Liver (tissue), 9 donors: Measurements from ENCODE around the gene GK. TPM values are rescaled to one million over a fixed set of nuclear protein-coding genes. Genes with fewer than 3 reads are reported as not detected.

Source experiments
- DNase-seq: peaks from one replicate; pipeline ENCODE4 v3.0.0-alpha.2; 2017; ENCODE audit warnings: low spot score
- H3K27ac ChIP-seq, 2 donors: one replicate each; pipeline ENCODE4 v1.7.0; 2013; ENCODE audit warnings: inconsistent platforms in 2 of 2, low read length in 2 of 2, control low read depth in 1 of 2, low read depth in 1 of 2, mild to moderate bottlenecking in 1 of 2
- H3K27me3 ChIP-seq, 4 donors: one replicate each; pipeline versions ENCODE4 v1.6.1 to v1.7.0; 2013; ENCODE audit warnings: low read length in 3 of 4, inconsistent platforms in 1 of 4, mild to moderate bottlenecking in 1 of 4, moderate library complexity in 1 of 4; ENCODE audit not compliant: control insufficient read depth in 4 of 4, insufficient read depth in 4 of 4
- H3K36me3 ChIP-seq, 4 donors: one replicate each; pipeline versions ENCODE4 v1.6.1 to v1.7.0; 2013; ENCODE audit warnings: low read length in 3 of 4, mild to moderate bottlenecking in 3 of 4, low read depth in 1 of 4, moderate library complexity in 1 of 4; ENCODE audit not compliant: control insufficient read depth in 4 of 4, insufficient read depth in 3 of 4
- H3K4me1 ChIP-seq, 4 donors: one replicate each; pipeline versions ENCODE4 v1.6.1 to v1.7.0; 2013; ENCODE audit warnings: low read length in 3 of 4, mild to moderate bottlenecking in 3 of 4, moderate library complexity in 1 of 4; ENCODE audit not compliant: control insufficient read depth in 4 of 4, insufficient read depth in 4 of 4
- H3K4me3 ChIP-seq, 3 donors: one replicate each; pipeline versions ENCODE4 v1.6.1 to v1.7.0; 2013; ENCODE audit warnings: low read length in 3 of 3, control low read depth in 1 of 3, low read depth in 1 of 3, mild to moderate bottlenecking in 1 of 3
- H3K9ac ChIP-seq, 2 donors: one replicate each; pipeline ENCODE4 v1.7.0; 2013; ENCODE audit warnings: low read length in 2 of 2, mild to moderate bottlenecking in 2 of 2, moderate library complexity in 2 of 2, control low read depth in 1 of 2, low read depth in 1 of 2
- H3K9me3 ChIP-seq, 4 donors: one replicate each; pipeline versions ENCODE4 v1.6.1 to v1.7.0; 2013; ENCODE audit warnings: low read length in 3 of 4; ENCODE audit not compliant: control insufficient read depth in 4 of 4
- EGR1 ChIP-seq, 2 donors: IDR thresholded peaks; 2 replicates each; pipeline ENCODE4 v1.6.1; 2016 to 2018; ENCODE audit warnings: antibody characterized with exemption in 2 of 2, low read depth in 2 of 2
- FOXA1 ChIP-seq: IDR thresholded peaks from 2 replicates; pipeline ENCODE4 v1.6.1; 2016; ENCODE audit warnings: antibody characterized with exemption
- FOXA2 ChIP-seq: IDR thresholded peaks from 2 replicates; pipeline ENCODE4 v1.6.1; 2016; ENCODE audit warnings: antibody characterized with exemption
- GABPA ChIP-seq, 2 donors: IDR thresholded peaks in 1 of 2; conservative IDR thresholded peaks in 1 of 2; 2 replicates each; pipeline ENCODE4 v1.6.1; 2016; ENCODE audit warnings: antibody characterized with exemption in 2 of 2, mild to moderate bottlenecking in 1 of 2, moderate library complexity in 1 of 2
- HNF4A ChIP-seq, 2 donors: conservative IDR thresholded peaks; 2 replicates each; pipeline ENCODE4 v1.6.1; 2016; ENCODE audit warnings: antibody characterized with exemption in 2 of 2, mild to moderate bottlenecking in 2 of 2
- HNF4G ChIP-seq: IDR thresholded peaks from 2 replicates; pipeline ENCODE4 v1.6.1; 2016; ENCODE audit warnings: antibody characterized with exemption
- JUND ChIP-seq, 2 donors: IDR thresholded peaks; 2 replicates each; pipeline ENCODE4 v1.6.1; 2016; ENCODE audit warnings: antibody characterized with exemption in 2 of 2
- NR2F2 ChIP-seq: IDR thresholded peaks from 2 replicates; pipeline ENCODE4 v1.6.1; 2016; ENCODE audit warnings: antibody characterized with exemption
- RAD21 ChIP-seq, 2 donors: IDR thresholded peaks; 2 replicates each; pipeline ENCODE4 v1.6.1; 2016; ENCODE audit warnings: antibody characterized with exemption in 2 of 2, mild to moderate bottlenecking in 2 of 2
- RXRA ChIP-seq, 2 donors: IDR thresholded peaks; 2 replicates each; pipeline ENCODE4 v1.6.1; 2017 to 2018; ENCODE audit warnings: antibody characterized with exemption in 2 of 2, mild to moderate bottlenecking in 1 of 2
- SP1 ChIP-seq: IDR thresholded peaks from 2 replicates; pipeline ENCODE4 v1.6.1; 2018; ENCODE audit warnings: antibody characterized with exemption, mild to moderate bottlenecking
- TAF1 ChIP-seq: conservative IDR thresholded peaks from 2 replicates; pipeline ENCODE4 v1.6.1; 2016; ENCODE audit warnings: antibody characterized with exemption, mild to moderate bottlenecking
- YY1 ChIP-seq: IDR thresholded peaks from 2 replicates; pipeline ENCODE4 v1.6.1; 2016; ENCODE audit warnings: antibody characterized with exemption, mild to moderate bottlenecking
- WGBS: extraction: QIAGEN DNeasy Blood & Tissue Kit; methylation state at CpG from one replicate; pipeline ENCODE4 v1.1.7; 2013; 5-methylcytosine and 5-hydroxymethylcytosine counted together
- polyA plus RNA-seq, 2 donors: library from polyadenylated mRNA; stranded (reverse) in 1 of 2; unstranded in 1 of 2; fragments of 200-250 nt in 1 of 2; fragments of >200 nt in 1 of 2; fragmentation: Nextera tagmentation in 1 of 2; extraction: Ambion mirVana in 1 of 2; gene quantifications; one replicate each; pipeline versions ENCODE4 v1.2.1 to v1.2.3, GENCODE V29; 2013 to 2015
- total RNA-seq, 2 donors: library from RNA; depleted of rRNA; stranded (reverse); fragments of >200 nt; gene quantifications; one replicate each; pipeline ENCODE4 v1.2.3, GENCODE V29; 2014
- TF ChIP-seq, protein P1 (sequence below): IDR thresholded peaks from 2 replicates; pipeline ENCODE4 v1.6.1; 2016; ENCODE audit warnings: antibody characterized with exemption
- TF ChIP-seq, protein P2 (sequence below): IDR thresholded peaks from 2 replicates; pipeline ENCODE4 v1.6.1; 2016; ENCODE audit warnings: antibody characterized with exemption
- TF ChIP-seq, protein P3 (sequence below): fragments of 150-350 bp; IDR thresholded peaks from 2 replicates; pipeline ENCODE4 v1.5.1; 2017; ENCODE audit warnings: improper control_type of control experiment, low read depth, low read length; ENCODE audit not compliant: missing input control
- TF ChIP-seq, protein P4 (sequence below): IDR thresholded peaks from 2 replicates; pipeline ENCODE4 v1.6.1; 2016; ENCODE audit warnings: antibody characterized with exemption
- donor health status: healthy.
- donor health status: healthy.
- donor health status: healthy.
- donor health status: healthy.
- donor health status: healthy.

GK gene
- total and polyA plus RNA-seq, 4 donors: 27.9 to 145 (median 44.0) TPM

DNA sequence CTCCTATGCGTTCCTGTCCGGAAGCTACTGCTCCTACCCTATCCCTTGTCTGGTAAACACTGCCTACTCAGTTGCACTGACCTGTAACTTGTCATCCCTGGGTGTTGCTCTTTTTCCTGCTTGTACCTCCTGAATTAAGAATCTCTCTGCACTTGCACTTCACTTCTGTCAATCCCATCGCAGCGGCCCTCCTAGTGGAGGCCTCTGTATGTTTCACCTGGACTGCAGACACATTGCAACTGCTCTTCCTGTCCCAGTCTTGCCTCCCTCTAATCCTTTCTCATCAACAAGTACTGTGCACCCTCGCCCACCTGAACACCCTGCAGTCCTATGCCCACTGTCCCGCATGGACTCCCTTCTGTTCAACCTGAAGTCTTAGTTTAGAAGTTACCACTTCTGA is 8.0 kb downstream of the GK start:
- Histone ChIP-seq H3K4me3 (no peak overlapping the region), H3K27me3 (no peaks in the 10 kb centered on the region), H3K27ac (no peak overlapping the region), H3K36me3 (peaks cover 0 to 4% (median 0%) of the 10 kb centered on the region in 4 donors), H3K9ac (no peak overlapping the region), H3K9me3 (no peaks in the 10 kb centered on the region), H3K4me1 (no peaks in the 10 kb centered on the region)
- DNase-seq: no peak
- 96% methylated on average over 6 of the region's 6 CpGs for WGBS
- no peak for TF ChIP-seq JUND (IDR thresholded peaks at IDR 0.05)
- no peak for TF ChIP-seq RAD21 (IDR thresholded peaks at IDR 0.05)
- TF ChIP-seq, protein P1, sequence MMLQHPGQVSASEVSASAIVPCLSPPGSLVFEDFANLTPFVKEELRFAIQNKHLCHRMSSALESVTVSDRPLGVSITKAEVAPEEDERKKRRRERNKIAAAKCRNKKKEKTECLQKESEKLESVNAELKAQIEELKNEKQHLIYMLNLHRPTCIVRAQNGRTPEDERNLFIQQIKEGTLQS: no peak

DNA sequence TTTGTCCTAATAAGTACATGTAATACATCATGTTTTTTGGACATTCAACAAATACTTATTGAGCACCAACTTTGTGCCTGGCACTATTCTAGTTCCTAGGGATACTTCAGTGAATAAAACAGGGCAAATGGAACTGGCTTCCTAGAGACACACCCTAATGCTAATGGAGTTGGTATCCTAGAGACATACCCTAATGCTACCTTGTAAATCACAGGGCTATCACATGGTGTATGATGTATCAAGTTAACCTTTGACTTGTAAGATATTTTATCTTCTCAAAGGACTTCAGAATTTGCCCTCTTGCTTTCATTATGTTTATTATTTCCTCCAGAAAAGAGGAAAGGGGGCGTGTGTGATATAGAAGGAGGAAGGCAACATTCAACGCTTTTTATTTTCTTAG is 10.1 kb downstream of the GK start:
- Histone ChIP-seq H3K4me3 (no peak overlapping the region), H3K36me3 (peaks cover 0 to 6% (median 0%) of the 10 kb centered on the region in 4 donors), H3K4me1 (no peaks in the 10 kb centered on the region), H3K27me3 (no peaks in the 10 kb centered on the region), H3K27ac (no peak overlapping the region), H3K9ac (no peak overlapping the region), H3K9me3 (no peaks in the 10 kb centered on the region)
- 80% methylated on average over 2 of the region's 2 CpGs for WGBS
- no peak for DNase-seq
- TF ChIP-seq HNF4G: no peak
- TF ChIP-seq RAD21 (IDR thresholded peaks at IDR 0.05): no peak
- no peak for TF ChIP-seq TAF1
- TF ChIP-seq FOXA2: no peak
- TF ChIP-seq FOXA1: no peak
- TF ChIP-seq, protein P2, sequence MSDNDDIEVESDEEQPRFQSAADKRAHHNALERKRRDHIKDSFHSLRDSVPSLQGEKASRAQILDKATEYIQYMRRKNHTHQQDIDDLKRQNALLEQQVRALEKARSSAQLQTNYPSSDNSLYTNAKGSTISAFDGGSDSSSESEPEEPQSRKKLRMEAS: no peak
- TF ChIP-seq NR2F2: no peak
- no peak for TF ChIP-seq EGR1 (IDR thresholded peaks at IDR 0.05; ENCODE audit: low read depth in 2 of 2)
- no peak for TF ChIP-seq GABPA (IDR thresholded peaks at IDR 0.05 in 1 of 2, conservative IDR thresholded peaks at IDR 0.05 in 1 of 2)
- TF ChIP-seq SP1: no peak
- TF ChIP-seq, protein P3, sequence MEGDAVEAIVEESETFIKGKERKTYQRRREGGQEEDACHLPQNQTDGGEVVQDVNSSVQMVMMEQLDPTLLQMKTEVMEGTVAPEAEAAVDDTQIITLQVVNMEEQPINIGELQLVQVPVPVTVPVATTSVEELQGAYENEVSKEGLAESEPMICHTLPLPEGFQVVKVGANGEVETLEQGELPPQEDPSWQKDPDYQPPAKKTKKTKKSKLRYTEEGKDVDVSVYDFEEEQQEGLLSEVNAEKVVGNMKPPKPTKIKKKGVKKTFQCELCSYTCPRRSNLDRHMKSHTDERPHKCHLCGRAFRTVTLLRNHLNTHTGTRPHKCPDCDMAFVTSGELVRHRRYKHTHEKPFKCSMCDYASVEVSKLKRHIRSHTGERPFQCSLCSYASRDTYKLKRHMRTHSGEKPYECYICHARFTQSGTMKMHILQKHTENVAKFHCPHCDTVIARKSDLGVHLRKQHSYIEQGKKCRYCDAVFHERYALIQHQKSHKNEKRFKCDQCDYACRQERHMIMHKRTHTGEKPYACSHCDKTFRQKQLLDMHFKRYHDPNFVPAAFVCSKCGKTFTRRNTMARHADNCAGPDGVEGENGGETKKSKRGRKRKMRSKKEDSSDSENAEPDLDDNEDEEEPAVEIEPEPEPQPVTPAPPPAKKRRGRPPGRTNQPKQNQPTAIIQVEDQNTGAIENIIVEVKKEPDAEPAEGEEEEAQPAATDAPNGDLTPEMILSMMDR: no peak
- TF ChIP-seq RXRA (IDR thresholded peaks at IDR 0.05): no peak

DNA sequence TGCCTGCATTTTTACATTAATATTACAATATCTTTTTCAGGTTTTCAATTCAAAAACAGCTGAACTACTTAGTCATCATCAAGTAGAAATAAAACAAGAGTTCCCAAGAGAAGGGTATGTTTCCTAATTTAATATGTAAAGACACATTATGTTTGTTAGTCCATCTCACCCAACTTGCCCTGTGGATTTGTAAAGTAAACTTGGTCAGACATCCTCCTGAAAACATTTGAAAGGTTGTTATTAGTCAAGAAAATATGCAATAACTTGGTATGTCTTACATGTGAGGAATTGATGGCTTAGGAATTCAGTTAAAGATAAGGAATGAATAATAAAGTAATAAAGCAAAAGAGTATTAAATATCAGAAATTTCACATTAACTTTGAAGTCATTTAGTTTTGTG is 12.2 kb downstream of the GK start:
- H3K4me3 ChIP-seq: no peak overlapping the region
- no peak overlapping the region for H3K9ac ChIP-seq
- no peak for DNase-seq
- H3K36me3 ChIP-seq: peaks cover 3 to 22% (median 4%) of the 10 kb centered on the region in 4 donors
- no peaks in the 10 kb centered on the region for H3K4me1 ChIP-seq
- H3K27me3 ChIP-seq: no peaks in the 10 kb centered on the region
- no peaks in the 10 kb centered on the region for H3K9me3 ChIP-seq
- H3K27ac ChIP-seq: no peak overlapping the region
- TF ChIP-seq, protein P4, sequence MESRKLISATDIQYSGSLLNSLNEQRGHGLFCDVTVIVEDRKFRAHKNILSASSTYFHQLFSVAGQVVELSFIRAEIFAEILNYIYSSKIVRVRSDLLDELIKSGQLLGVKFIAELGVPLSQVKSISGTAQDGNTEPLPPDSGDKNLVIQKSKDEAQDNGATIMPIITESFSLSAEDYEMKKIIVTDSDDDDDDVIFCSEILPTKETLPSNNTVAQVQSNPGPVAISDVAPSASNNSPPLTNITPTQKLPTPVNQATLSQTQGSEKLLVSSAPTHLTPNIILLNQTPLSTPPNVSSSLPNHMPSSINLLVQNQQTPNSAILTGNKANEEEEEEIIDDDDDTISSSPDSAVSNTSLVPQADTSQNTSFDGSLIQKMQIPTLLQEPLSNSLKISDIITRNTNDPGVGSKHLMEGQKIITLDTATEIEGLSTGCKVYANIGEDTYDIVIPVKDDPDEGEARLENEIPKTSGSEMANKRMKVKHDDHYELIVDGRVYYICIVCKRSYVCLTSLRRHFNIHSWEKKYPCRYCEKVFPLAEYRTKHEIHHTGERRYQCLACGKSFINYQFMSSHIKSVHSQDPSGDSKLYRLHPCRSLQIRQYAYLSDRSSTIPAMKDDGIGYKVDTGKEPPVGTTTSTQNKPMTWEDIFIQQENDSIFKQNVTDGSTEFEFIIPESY: no peak
- TF ChIP-seq SP1 (no peak), JUND (IDR thresholded peaks at IDR 0.05) (no peak), YY1 (no peak), NR2F2 (no peak), HNF4G (no peak), TAF1 (no peak), FOXA2 (no peak), GABPA (IDR thresholded peaks at IDR 0.05 in 1 of 2, conservative IDR thresholded peaks at IDR 0.05 in 1 of 2) (no peak), HNF4A (conservative IDR thresholded peaks at IDR 0.05) (no peak), FOXA1 (no peak), RAD21 (IDR thresholded peaks at IDR 0.05) (no peak), RXRA (IDR thresholded peaks at IDR 0.05) (no peak)
- TF ChIP-seq, protein P2: no peak
- TF ChIP-seq, protein P3: no peak
- TF ChIP-seq, protein P1: no peak
